ENCODE results near the gene PISD. TPM values are rescaled to one million over a fixed set of nuclear protein-coding genes. Genes with fewer than 3 reads are reported as not detected.

The PISD gene
- total RNA-seq: 65.7 and 66.2 TPM in 2 replicates

GRCh38 chr22:31661851-31662667 is at the start of gene PISD:
Gene PISD (minus strand): TSS chr22:31662215. CDS start chr22:31662208, 7 bp downstream.

Other genes starting within 250 kb of the PISD start
- gene EIF4ENIF1, start 172.4 kb downstream of the PISD start, total RNA-seq: 12.8 and 18.7 TPM in 2 replicates
- 15.7 and 21.2 TPM in 2 replicates for gene SFI1, start 165.7 kb downstream of the PISD start, total RNA-seq
- gene PRR14L, start 87.9 kb upstream of the PISD start, total RNA-seq: 18.1 and 33.3 TPM in 2 replicates
- gene DEPDC5, start 91.8 kb upstream of the PISD start, total RNA-seq: 11.6 and 17.0 TPM in 2 replicates